ENCODE measurements around the gene PPA1.
A peak's percentile ranks its signal among the peaks of the same experiment; 100 is the strongest.

Gene PPA1

GRCh38 chr10:70201105-70201504 lies 32.1 kb downstream of the PPA1 start:
- H3K4me3 ChIP-seq (replicated peaks; ENCODE audit: low read depth, low read length), result no peak overlapping the region
- DNase-seq (ENCODE audit: low read depth), result no peak
- TF ChIP-seq CTCF (IDR thresholded peaks at IDR 0.05; ENCODE audit: low read length, missing control alignments), result no peak

GRCh38 chr10:70198696-70199466 lies 34.3 kb downstream of the PPA1 start:
- DNase-seq (ENCODE audit: low read depth), result peak; percentile 40
- TF ChIP-seq CTCF (IDR thresholded peaks at IDR 0.05; ENCODE audit: low read length, missing control alignments), result no peak
- no peak overlapping the region for H3K4me3 ChIP-seq (replicated peaks; ENCODE audit: low read depth, low read length)

- TF ChIP-seq CTCF (IDR thresholded peaks at IDR 0.05; ENCODE audit: low read length, missing control alignments), result no peak
- no peak overlapping the region for H3K4me3 ChIP-seq (replicated peaks; ENCODE audit: low read depth, low read length)
- DNase-seq (ENCODE audit: low read depth), result no peak
Observed at GRCh38 chr10:70197235-70197945, 35.8 kb downstream of the PPA1 start.

- no peak for TF ChIP-seq CTCF (IDR thresholded peaks at IDR 0.05; ENCODE audit: low read length, missing control alignments)
- no peak overlapping the region for H3K4me3 ChIP-seq (replicated peaks; ENCODE audit: low read depth, low read length)
- DNase-seq (ENCODE audit: low read depth), result peak; percentile 55
Observed at GRCh38 chr10:70193391-70193844, 39.8 kb downstream of the PPA1 start.

- H3K4me3 ChIP-seq (replicated peaks; ENCODE audit: low read depth, low read length), result no peak overlapping the region
- no peak for TF ChIP-seq CTCF (IDR thresholded peaks at IDR 0.05; ENCODE audit: low read length, missing control alignments)
- no peak for DNase-seq (ENCODE audit: low read depth)
Observed at GRCh38 chr10:70192326-70192968, 40.8 kb downstream of the PPA1 start.

GRCh38 chr10:70191972-70192305 lies 41.3 kb downstream of the PPA1 start:
- DNase-seq (ENCODE audit: low read depth), result peak; percentile 95
- H3K4me3 ChIP-seq (replicated peaks; ENCODE audit: low read depth, low read length), result peak overlapping the region; percentile 21
- no peak for TF ChIP-seq CTCF (IDR thresholded peaks at IDR 0.05; ENCODE audit: low read length, missing control alignments)

Measured in fibroblast of pulmonary artery (primary cell).